PC-3 (cell line): ENCODE data around the gene CAMTA2. TPM values are rescaled to one million over a fixed set of nuclear protein-coding genes. Genes with fewer than 3 reads are reported as not detected.
"Not testable (repeated sequence)": the region's sequence is repeated elsewhere in the genome, so short reads cannot be mapped to it uniquely, and the experiment has no call there.

ENCODE experiments used
- ATAC-seq: fragments of 200-7000 bp; cut with Tn5 transposase; 2 replicates; pipeline ENCODE4 v1.9.1; 2020; ENCODE audit warnings: mild to moderate bottlenecking, moderate library complexity
- BruUV-seq: library from RNA; stranded (reverse); fragments of 400-500 nt; replicated peaks from 2 replicates; lab custom pipeline; 2021; lab: Mats Ljungman, UMichigan
- CTCF ChIA-PET: fragments of 300-600 bp; sonication (Branson Sonifier 250); formaldehyde crosslinking; loops from one replicate; lab custom pipeline; 2022; ENCODE audit warnings: antibody characterized with exemption; lab: Charles Lee
- POLR2A ChIA-PET: fragments of 300-600 bp; sonication (Branson Sonifier 250); formaldehyde crosslinking; loops from one replicate; lab custom pipeline; 2022; ENCODE audit warnings: antibody characterized with exemption; ENCODE audit not compliant: unreplicated experiment; lab: Charles Lee
- DNase-seq: peaks from one replicate; pipeline ENCODE4 v3.0.0-alpha.2; 2015
- H2AFZ ChIP-seq: fragments of 300-600 bp; sonication (generic); 2 replicates; pipeline ENCODE4 v1.6.0; 2016; ENCODE audit warnings: antibody characterized with exemption, low read length
- H3F3A ChIP-seq: fragments of 300-600 bp; sonication (generic); one replicate; pipeline ENCODE4 v1.6.0; 2017; ENCODE audit warnings: antibody characterized with exemption, low read length, control low read depth, mild to moderate bottlenecking; ENCODE audit not compliant: unreplicated experiment
- H3K27ac ChIP-seq: fragments of 300-600 bp; sonication (generic); 2 replicates; pipeline ENCODE4 v1.5.1; 2016; ENCODE audit warnings: mild to moderate bottlenecking, low read length
- H3K27me3 ChIP-seq: fragments of 300-600 bp; sonication (generic); 2 replicates; pipeline ENCODE4 v1.6.1; 2016; ENCODE audit warnings: low read length, mixed read lengths
- H3K36me3 ChIP-seq: fragments of 300-600 bp; sonication (generic); 2 replicates; pipeline ENCODE4 v1.6.1; 2016; ENCODE audit warnings: low read depth, mixed run types, low read length, mixed read lengths
- H3K4me1 ChIP-seq: fragments of 300-600 bp; sonication (generic); 2 replicates; pipeline ENCODE4 v1.5.1; 2016; ENCODE audit warnings: low read length; ENCODE audit not compliant: insufficient read depth
- H3K4me2 ChIP-seq: fragments of 300-600 bp; sonication (generic); 2 replicates; pipeline ENCODE4 v1.6.0; 2016; ENCODE audit warnings: low read length
- H3K4me3 ChIP-seq: fragments of 300-600 bp; sonication (generic); 2 replicates; pipeline ENCODE4 v1.5.1; 2016; ENCODE audit warnings: mild to moderate bottlenecking, low read length, mixed read lengths
- H3K79me2 ChIP-seq: fragments of 300-600 bp; sonication (generic); 2 replicates; pipeline ENCODE4 v1.6.1; 2017; ENCODE audit warnings: low read length, mixed read lengths
- H3K9ac ChIP-seq: fragments of 300-600 bp; sonication (generic); 2 replicates; pipeline ENCODE4 v1.6.0; 2016; ENCODE audit warnings: mild to moderate bottlenecking, low read length
- H3K9me2 ChIP-seq: fragments of 300-600 bp; sonication (generic); replicated peaks from 2 replicates; pipeline ENCODE4 v1.6.1; 2016; ENCODE audit warnings: mixed run types, low read length, mixed read lengths
- H3K9me3 ChIP-seq: fragments of 300-600 bp; sonication (generic); 2 replicates; pipeline ENCODE4 v1.6.1; 2016; ENCODE audit warnings: low read length, mixed read lengths
- H4K20me1 ChIP-seq: fragments of 300-600 bp; sonication (generic); 2 replicates; pipeline ENCODE4 v1.6.1; 2016; ENCODE audit warnings: low read length, mixed read lengths
- EZH2 ChIP-seq: fragments of 300-600 bp; sonication (generic); IDR thresholded peaks from one replicate; pipeline ENCODE4 v1.6.1; 2017; ENCODE audit warnings: antibody characterized with exemption, mild to moderate bottlenecking, low read length; ENCODE audit not compliant: unreplicated experiment
- EZH2phosphoT487 ChIP-seq: fragments of 300-600 bp; sonication (generic); IDR thresholded peaks from 2 replicates; pipeline ENCODE4 v1.6.1; 2018; ENCODE audit warnings: mild to moderate bottlenecking, antibody characterized with exemption, low read length, borderline replicate concordance
- intact Hi-C: fragments of 100-400 bp; cut with micrococcal nuclease; formaldehyde crosslinking; loops from 2 replicates; pipeline ENCODE4 v1.9.0; 2023
- total RNA-seq: library from RNA; depleted of rRNA; stranded (reverse); fragments of >200 nt; gene quantifications from 2 replicates; pipeline ENCODE4 v1.2.3, GENCODE V29; 2014
- TF ChIP-seq, protein P1 (sequence below): fragments of 300-600 bp; sonication (generic); conservative IDR thresholded peaks from 2 replicates; pipeline ENCODE4 v1.5.1; 2017; ENCODE audit warnings: antibody characterized with exemption, low read depth, mild to moderate bottlenecking, low read length

Gene CAMTA2
- total RNA-seq, 1 experiment from 2014 or later = 6.2 TPM

DNA sequence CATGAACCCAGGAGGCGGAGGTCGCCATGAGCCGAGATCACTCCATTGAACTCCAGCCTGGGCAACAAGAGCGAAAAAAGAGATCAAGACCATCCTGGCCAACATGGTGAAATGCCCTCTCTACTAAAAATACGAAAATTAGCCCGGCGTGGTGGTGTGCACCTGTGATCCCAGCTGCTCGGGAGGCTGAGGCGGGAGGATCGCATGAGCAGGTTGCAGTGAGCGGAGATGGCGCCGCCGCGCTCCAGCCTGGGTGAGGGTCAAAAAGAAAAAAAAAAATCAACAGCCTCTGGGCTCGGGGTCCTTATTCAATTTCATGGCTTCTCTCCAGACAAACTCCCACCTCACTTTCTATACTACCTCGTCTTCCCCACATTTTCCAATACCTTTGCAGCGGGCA, 58.6 kb downstream of the CAMTA2 start:
- POLR2A ChIA-PET = no interaction called here

DNA sequence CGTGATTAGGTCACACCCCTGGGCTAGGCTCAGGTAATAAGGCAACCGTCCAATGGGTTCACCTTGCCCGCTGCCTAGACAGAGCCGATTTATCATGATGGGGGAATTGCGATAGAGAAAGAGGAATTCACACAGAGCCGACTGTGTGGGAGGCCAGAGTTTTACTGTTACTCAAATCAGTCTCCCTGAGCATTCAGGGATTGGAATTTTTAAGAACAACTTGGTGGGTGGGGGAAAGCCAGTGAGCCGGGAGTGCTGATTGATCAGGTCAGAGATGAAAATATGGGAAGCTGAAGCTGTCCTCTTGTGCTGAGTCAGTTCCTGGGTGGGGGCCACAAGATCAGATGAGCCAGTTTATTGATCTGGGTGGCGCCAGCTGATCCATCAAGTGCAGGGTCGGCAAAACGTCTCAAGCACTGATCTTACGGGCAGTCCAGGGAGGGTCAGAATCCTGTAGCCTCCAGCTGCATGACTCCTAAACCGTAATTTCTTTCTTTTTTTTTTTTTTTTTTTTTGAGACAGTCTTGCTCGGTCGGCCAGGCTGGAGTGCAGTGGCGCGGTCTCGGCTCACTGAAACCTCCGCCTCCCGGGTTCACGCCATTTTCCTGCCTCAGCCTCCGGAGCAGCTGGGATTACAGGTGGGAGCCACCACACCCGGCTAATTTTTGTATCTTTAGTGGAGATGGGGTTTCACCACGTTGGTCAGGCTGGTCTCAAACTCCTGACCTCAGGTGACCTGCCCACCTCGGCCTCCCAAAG, 60.7 kb downstream of the CAMTA2 start:
- H3K9ac ChIP-seq, H3K9me2 ChIP-seq, H3K79me2 ChIP-seq, H3K27me3 ChIP-seq, H3K4me2 ChIP-seq, ATAC-seq, H3K9me3 ChIP-seq, H3K4me3 ChIP-seq, H3K36me3 ChIP-seq, BruUV-seq, H4K20me1 ChIP-seq, CTCF ChIA-PET, intact Hi-C loops, H2AFZ ChIP-seq, DNase-seq, H3K27ac ChIP-seq, H3K4me1 ChIP-seq, H3F3A ChIP-seq: not testable (repeated sequence)
- POLR2A ChIA-PET = interaction anchor here (0.6 kb wide), 2 partner anchors 13 to 925 kb away, joined by 3 read pairs; partner anchors contain the start of genes RNF167 and SLC25A11

More for the DNA sequence above, 58.6 kb downstream of the CAMTA2 start:
- TF ChIP-seq, protein P1, sequence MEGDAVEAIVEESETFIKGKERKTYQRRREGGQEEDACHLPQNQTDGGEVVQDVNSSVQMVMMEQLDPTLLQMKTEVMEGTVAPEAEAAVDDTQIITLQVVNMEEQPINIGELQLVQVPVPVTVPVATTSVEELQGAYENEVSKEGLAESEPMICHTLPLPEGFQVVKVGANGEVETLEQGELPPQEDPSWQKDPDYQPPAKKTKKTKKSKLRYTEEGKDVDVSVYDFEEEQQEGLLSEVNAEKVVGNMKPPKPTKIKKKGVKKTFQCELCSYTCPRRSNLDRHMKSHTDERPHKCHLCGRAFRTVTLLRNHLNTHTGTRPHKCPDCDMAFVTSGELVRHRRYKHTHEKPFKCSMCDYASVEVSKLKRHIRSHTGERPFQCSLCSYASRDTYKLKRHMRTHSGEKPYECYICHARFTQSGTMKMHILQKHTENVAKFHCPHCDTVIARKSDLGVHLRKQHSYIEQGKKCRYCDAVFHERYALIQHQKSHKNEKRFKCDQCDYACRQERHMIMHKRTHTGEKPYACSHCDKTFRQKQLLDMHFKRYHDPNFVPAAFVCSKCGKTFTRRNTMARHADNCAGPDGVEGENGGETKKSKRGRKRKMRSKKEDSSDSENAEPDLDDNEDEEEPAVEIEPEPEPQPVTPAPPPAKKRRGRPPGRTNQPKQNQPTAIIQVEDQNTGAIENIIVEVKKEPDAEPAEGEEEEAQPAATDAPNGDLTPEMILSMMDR = no peak
- TF ChIP-seq EZH2phosphoT487 = no peak
- no peak for TF ChIP-seq EZH2
- no TSS peak for BruUV-seq
- H3K27ac ChIP-seq = no peak overlapping the region
- H2AFZ ChIP-seq = no peak overlapping the region
- CTCF ChIA-PET = no interaction called here
- H3F3A ChIP-seq = no peaks in the 10 kb centered on the region
- no peaks in the 10 kb centered on the region for H3K27me3 ChIP-seq
- no peak for DNase-seq
- no peak overlapping the region for H3K9ac ChIP-seq
- H3K36me3 ChIP-seq = no peaks in the 10 kb centered on the region
- H3K9me2 ChIP-seq = no peaks in the 10 kb centered on the region
- H3K9me3 ChIP-seq = no peaks in the 10 kb centered on the region
- no peak for ATAC-seq
- H4K20me1 ChIP-seq = no peaks in the 10 kb centered on the region
- intact Hi-C loops = no loop called here
- H3K4me1 ChIP-seq = no peaks in the 10 kb centered on the region
- no peak overlapping the region for H3K4me2 ChIP-seq
- no peaks in the 10 kb centered on the region for H3K79me2 ChIP-seq
- H3K4me3 ChIP-seq = no peak overlapping the region

DNA sequence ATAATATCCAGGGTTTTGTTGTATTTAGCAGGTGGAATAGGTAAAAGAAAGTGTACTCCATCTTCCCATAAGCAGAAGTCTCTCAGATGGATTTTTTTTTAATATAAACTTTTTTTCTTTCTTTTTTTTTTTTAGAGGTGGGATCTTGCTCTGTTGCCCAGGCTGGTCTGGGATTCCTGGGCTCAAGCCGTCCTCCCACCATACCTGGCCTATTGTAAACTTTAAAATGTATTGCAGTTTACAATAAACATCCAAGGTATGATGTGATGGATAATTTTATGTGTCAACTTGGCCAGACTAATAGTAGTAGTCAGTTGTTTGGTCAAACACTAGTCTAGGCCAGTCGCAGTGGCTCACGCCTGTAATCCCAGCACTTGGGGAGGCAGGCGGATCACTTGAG, 66.2 kb downstream of the CAMTA2 start:
- no peak overlapping the region for H3K9ac ChIP-seq
- H3K27ac ChIP-seq = no peak overlapping the region
- no peak for DNase-seq
- ChIA-PET POLR2A (no interaction called here), CTCF (no interaction called here)
- no peaks in the 10 kb centered on the region for H3K79me2 ChIP-seq
- H3F3A ChIP-seq = no peaks in the 10 kb centered on the region
- no peak overlapping the region for H3K4me2 ChIP-seq
- no peaks in the 10 kb centered on the region for H3K27me3 ChIP-seq
- intact Hi-C loops = no loop called here
- no TSS peak for BruUV-seq
- TF ChIP-seq, protein P1 = no peak
- TF ChIP-seq EZH2phosphoT487 = no peak
- TF ChIP-seq EZH2 = no peak
- no peaks in the 10 kb centered on the region for H3K9me3 ChIP-seq
- no peaks in the 10 kb centered on the region for H3K36me3 ChIP-seq
- no peak overlapping the region for H3K4me3 ChIP-seq
- H2AFZ ChIP-seq = no peak overlapping the region
- H3K4me1 ChIP-seq = no peaks in the 10 kb centered on the region
- no peaks in the 10 kb centered on the region for H3K9me2 ChIP-seq
- ATAC-seq = no peak
- no peaks in the 10 kb centered on the region for H4K20me1 ChIP-seq
